ENCODE data around the gene COL8A2.

DNA sequence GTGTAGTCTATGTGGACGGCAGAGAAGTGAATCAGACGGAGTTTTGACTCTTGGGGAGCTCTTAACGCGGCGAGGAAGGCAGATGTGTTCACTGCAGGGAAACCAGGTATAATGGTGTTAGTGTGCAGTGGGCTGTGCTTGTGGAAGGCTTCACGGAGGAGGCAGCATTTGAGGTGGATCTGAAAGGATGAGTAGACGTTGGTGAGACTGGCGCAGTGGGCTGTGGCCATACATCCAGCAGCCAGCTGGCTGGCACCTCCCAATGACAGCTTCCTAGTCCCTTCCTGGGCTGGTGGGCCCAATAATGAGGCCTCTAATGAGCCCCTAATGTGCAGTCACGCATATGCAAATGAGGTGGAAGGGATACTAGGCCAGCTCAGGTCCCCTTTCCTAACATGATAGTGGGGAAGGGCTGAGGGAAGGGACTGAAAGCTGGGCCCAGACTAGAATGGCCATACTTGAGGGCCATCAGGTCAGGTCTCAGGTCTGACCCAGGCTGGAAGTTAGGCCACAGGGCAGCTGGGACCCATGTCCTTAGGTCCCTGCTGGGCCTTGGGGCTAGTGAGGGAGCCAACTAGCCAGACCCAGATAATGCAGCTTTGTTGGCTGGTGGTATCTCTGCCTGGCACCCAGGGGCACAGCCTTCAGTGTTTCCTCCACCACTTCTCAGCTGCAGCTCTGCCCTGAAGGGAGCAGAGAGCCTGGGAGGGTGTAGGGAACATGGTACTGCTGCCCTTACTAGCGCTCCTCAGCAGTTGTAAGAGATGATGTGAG lies 34.8 kb upstream of the COL8A2 start:
- TF ChIP-seq, protein P1, sequence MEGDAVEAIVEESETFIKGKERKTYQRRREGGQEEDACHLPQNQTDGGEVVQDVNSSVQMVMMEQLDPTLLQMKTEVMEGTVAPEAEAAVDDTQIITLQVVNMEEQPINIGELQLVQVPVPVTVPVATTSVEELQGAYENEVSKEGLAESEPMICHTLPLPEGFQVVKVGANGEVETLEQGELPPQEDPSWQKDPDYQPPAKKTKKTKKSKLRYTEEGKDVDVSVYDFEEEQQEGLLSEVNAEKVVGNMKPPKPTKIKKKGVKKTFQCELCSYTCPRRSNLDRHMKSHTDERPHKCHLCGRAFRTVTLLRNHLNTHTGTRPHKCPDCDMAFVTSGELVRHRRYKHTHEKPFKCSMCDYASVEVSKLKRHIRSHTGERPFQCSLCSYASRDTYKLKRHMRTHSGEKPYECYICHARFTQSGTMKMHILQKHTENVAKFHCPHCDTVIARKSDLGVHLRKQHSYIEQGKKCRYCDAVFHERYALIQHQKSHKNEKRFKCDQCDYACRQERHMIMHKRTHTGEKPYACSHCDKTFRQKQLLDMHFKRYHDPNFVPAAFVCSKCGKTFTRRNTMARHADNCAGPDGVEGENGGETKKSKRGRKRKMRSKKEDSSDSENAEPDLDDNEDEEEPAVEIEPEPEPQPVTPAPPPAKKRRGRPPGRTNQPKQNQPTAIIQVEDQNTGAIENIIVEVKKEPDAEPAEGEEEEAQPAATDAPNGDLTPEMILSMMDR (IDR thresholded peaks at IDR 0.05; ENCODE audit: insufficient read depth, low read length, poor library complexity, severe bottlenecking), result no peak
- TF ChIP-seq EZH2phosphoT487 (conservative IDR thresholded peaks at IDR 0.05; ENCODE audit: low read length), result no peak
